GM18861 (cell line): ENCODE results near the gene ECHS1.
"Not testable (repeated sequence)": the region's sequence is repeated elsewhere in the genome, so short reads cannot be mapped to it uniquely, and the experiment has no call there.

Experiments
- ATAC-seq: cut with Tn5 transposase; IDR thresholded peaks from one replicate; pipeline ENCODE4 v1.9.1; 2021; ENCODE audit not compliant: unreplicated experiment

Gene ECHS1

DNA sequence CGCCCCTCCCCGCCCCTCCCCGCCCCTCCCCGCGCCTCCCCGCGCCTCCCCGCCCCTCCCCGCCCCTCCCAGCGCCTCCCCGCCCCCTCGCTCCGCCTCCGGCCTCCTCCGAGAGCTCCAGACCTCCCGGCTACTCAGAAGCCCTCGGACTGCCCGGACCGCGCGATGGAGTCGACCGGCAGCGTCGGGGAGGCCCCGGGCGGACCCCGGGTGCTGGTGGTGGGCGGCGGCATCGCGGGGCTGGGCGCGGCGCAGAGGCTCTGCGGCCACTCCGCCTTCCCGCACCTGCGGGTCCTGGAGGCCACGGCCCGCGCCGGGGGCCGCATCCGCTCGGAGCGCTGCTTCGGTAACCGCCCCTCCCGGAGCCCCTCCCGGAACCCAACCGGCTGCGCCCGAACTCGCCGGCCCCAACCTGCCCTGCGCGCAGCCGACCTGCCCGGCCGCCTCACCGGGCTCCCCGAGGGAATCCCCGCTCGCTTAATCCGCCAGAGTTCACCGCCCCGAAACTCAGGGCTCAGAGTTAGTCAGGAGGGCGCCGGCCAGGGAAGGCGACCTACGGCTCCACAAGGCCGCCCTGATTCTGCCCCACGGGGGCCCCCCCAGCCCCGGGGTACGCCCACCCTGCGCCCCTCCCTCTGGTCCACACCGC is 6.1 kb upstream of the ECHS1 start, which contains the start of gene PAOX:
Gene PAOX (plus strand): TSS at position 111 of the 649 bp plus-strand sequence. CDS start 55 bp downstream, at position 166.
- peak; percentile 36 for ATAC-seq

GRCh38 chr10:133378251-133379096 is 5.3 kb upstream of the ECHS1 start:
- peak; percentile 27 for ATAC-seq

GRCh38 chr10:133377818-133378250 is 4.7 kb upstream of the ECHS1 start:
- no peak for ATAC-seq

GRCh38 chr10:133377025-133377817 is 4.1 kb upstream of the ECHS1 start:
- ATAC-seq = no peak

DNA sequence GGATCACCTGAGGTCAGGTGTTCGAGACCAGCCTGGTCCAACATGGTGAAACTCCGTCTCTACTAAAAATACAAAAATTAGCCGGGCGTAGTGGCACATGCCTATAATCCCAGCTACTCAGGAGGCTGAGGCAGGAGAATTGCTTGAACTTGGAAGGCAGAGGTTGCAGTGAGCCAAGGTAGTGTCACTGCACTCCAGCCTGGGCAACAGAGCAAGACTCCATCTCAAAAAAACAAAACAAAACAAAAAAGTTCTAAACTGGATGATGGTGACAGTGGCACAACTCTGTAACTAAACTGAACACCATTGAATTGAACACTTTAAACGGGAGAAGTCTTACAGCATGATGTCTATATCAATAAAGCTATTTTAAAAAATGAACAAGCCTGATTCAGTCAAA is 3.0 kb upstream of the ECHS1 start:
- not testable (repeated sequence) for ATAC-seq

GRCh38 chr10:133375357-133376115 is 2.4 kb upstream of the ECHS1 start:
- ATAC-seq = no peak

DNA sequence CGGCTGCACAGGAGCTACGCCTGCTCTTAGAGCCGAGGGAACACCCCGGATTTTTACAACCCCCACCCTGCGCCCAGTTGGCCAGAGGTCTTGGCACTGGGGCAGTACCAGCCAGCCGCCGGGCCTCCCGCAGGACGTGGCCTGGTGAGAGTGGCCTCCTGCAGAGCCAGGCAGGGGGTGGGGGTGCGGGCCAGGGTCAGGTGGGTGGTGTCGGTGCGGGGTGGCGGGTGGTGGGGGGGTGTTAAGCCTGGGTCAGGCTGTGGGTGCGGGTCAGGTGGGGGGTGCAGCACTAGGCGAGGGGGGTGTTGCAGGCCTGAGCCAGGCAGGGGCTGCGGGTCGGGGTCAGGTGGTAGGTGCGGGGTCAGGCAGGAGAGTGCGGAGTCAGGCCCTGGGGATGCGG is 647 bp downstream of the ECHS1 start:
- no peak for ATAC-seq

GRCh38 chr10:133370030-133370786 is 2.9 kb downstream of the ECHS1 start:
- no peak for ATAC-seq

DNA sequence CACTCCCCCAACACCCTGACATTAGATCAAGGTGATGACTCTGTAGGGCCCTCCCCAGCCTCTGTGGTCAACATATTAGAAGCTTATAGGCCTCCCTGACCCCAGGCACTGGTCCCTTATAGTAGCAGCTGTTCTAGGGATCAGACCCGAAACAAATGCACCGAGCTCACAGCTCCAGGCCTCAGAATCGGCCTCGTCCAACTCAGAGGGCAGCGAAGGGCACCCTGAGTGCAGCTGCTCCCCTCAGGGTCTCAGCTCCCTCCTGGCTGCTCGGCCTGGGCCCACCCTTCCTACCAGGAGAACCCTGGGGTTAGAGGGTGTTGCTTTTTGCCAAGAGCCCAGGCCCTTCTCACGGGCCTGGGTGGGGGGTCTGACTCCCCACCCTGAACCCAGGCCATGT is 5.0 kb downstream of the ECHS1 start:
- ATAC-seq = no peak

DNA sequence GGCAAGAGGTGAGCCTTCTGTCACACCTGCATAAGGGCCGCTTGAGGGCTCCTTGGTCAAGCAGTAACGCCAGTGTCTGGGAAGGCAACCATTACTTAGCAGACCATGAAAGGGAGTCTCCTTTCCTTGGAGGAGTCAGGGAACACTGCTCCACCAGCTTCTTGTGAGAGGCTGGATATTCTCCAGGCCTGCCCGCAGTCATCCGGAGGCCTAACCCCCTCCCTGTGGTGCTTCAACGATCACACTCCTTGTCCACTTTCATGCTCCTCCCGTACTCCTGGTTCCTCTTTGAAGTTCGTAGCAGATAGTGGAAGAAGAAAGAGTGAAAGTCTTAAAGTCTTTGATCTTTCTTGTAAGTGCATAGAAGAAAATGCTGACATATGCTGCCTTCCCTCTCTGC is 5.7 kb downstream of the ECHS1 start:
- not testable (repeated sequence) for ATAC-seq

DNA sequence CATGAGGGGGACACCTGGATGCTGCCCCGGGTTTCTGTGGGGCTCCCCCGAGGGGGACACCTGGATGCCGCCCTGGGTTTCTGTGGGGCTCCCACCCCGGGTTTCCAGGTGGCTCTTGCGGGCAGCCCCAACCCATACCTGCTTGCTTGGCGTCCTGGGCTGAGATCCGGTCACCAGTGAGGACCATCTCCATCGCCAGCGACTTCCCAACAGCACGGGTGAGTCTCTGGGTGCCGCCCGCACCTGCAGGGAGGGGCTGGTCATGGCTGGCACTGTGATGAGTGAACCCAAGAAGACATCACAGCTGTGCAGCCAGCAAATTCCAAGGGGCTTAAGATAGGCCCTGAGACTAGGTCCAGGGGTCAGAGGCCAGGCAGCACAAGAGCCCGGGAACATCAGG is 6.4 kb downstream of the ECHS1 start:
- ATAC-seq = no peak

- no peak for ATAC-seq
These were observed 7.0 kb downstream of the ECHS1 start for GRCh38 chr10:133366130-133366478.

DNA sequence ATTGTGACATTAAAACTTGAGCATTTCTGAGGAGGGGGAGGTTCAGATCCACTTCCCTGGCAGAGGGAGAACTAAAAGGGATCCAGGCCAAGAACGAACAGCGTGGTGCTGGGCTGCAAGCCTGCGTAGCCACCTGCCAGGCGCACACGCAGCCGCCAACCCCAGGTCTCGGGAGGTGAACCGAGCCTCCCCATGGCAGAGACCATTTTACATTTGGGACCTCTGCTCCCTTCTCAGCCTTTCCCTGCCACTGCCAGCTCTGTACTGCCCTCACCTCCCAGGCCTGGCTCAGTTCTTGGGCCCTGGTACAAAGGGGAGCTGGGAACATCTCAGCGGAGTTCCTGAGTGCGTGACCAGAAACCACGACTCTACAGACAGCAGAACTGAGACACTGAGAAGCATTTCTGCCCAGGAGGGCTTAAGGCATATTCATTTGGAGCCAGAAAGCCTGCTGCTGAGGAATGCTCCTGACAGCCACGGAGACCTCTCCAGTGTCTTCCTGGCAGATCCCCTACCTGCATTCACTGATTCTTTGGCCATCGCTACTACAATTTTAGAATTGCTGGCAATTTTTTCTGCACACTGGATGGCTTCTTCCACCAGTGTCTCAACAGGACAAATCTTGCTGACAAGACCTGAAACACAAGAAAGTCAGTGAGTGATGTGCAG is 7.6 kb downstream of the ECHS1 start:
- no peak for ATAC-seq

DNA sequence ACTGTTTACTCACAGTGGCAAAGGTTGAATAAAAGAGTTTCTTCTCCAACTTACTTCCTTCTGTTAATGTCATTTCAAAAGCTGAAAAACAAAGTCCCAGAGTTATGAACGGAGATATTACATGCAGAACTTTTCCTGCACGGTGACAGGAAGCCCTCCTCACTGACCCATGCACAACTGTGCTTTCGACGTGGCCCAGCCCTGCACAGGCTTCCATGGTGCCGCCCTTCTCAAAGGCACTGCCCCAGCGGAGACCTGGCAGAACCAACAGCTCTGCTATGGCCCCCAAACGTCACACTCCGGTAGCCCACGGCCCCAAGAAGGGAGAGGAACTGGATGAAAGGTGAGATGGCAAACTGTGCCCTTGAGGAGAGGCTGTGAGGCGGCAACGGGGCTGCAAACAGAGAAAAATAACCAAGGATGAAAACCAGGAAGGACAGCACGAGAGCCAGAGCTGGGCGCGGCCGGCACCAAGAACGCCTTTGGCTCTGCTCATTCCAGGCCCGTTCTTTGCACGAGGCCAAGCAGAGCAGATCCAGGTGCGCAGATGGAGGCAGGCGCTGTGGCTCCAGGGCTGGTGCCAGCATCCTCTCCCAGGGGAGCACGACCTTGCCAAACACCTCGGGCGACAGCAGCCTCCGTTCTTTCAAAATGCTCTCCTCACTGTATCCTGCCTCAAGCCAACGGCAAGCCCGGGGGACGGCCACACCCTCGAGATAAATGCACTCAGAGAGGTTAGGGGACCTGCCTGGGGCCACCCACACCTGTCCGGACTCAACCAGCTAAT is 8.3 kb downstream of the ECHS1 start:
- ATAC-seq = no peak

GRCh38 chr10:133362846-133363245 is 10.3 kb downstream of the ECHS1 start:
- ATAC-seq = no peak

GRCh38 chr10:133361773-133362441 is 11.2 kb downstream of the ECHS1 start:
- no peak for ATAC-seq

- no peak for ATAC-seq
These were observed 11.9 kb downstream of the ECHS1 start for GRCh38 chr10:133361227-133361626.

DNA sequence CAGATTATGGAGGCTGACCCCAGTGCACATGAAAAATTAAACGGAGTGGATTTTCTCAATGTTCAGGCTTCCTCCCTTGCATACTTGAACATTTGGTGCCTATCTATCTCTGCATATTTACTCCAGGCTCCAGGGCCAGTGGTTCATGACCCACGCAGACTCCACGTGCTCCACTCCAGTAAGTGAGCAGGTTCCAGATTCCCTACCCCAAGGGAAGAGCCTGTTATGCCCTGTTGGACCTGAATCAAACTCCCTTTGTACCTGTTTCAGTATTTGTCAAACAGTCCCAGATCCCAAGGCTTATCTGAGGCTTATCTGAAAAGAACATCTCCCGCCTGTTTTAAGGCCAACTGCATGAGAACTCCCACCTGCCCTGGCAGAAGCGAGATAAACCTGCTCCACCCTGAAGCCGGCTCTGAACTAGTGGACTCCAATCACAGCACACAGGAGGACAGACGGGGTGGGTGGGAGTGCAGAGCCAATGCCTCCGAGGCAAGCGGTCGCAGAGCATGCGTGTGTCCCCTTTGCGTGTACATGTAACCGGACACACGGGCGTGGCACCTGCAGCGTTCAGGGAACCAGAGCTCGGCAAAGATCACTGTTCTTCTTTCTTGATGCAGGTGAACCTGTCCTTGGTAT is 13.1 kb downstream of the ECHS1 start:
- no peak for ATAC-seq
